ENCODE data around the gene GIT2.

DNA sequence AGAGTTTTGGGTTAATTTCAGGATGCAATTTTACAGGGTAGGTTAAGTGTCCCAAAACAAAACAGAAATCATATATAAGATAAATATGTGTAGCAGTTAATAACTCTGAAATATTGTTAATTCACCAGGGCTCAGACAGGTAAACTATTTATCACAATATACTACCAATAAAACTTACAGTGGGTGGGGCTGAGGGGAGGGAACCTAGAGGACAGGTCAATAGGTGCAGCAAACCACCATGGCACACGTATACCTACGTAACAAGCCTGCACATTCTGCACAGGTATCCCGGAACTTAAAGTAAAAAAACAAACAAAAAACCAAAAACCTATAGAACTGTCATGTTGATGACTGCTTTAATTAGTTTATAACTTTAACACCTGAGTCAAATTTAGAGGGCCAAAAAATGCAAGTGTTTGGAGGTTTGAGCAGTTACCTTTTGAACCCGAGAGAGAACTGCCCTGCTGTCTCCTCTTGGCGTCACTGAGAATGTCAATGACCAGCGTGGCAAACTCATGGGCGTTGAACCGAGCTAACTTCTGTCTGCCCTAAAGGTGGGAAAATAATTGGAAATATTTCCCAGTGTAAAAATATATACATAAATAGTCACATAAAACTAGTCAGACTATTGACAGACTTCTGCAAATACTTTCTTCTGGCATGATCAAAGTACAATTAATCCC is 36.6 kb downstream of the GIT2 start:
- no peak for TF ChIP-seq POLR2A (IDR thresholded peaks at IDR 0.05; ENCODE audit: low read length)
- no peak for TF ChIP-seq GATA1 (IDR thresholded peaks at IDR 0.05; ENCODE audit: low read depth, low read length)

Measured in erythroblast (primary cell).